ENCODE data around the gene PSMC6.

DNA sequence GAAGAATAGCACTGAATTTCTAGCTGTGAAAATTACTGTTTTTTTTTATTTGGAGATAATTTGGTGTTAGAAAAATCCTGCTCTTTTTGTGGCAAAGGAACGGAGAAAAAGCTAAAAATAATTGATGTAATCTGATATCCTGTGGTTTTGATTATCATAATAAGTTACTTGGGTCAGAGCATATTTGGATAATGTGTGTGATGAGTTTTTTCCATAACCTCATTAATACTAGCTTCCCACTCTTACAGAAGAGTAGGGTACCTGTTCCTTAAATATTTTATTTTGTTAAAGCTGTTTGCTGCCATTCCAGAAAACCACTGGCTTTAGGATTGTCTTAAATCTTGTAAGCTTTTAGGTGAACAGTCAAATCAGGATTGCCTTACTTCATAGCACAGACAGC, 4.7 kb downstream of the PSMC6 start:
- no peak for TF ChIP-seq CTCF (IDR thresholded peaks at IDR 0.05)
- TF ChIP-seq POLR2A (IDR thresholded peaks at IDR 0.05): no peak
- TF ChIP-seq POLR2AphosphoS5 (IDR thresholded peaks at IDR 0.05; ENCODE audit: insufficient read depth in 1 of 2, low read depth in 1 of 2): no peak
